ENCODE results near the gene TRMT10B. TPM values are rescaled to one million over a fixed set of nuclear protein-coding genes. Genes with fewer than 3 reads are reported as not detected.

The TRMT10B gene
- total RNA-seq, 5 donors from 2014 or later (not counting 1 experiment from before 2014, with no cell fraction given), result 17.8 to 25.6 (median 21.6) TPM

Other genes starting within 250 kb of the TRMT10B start
- 1 to 10 TPM; 2.9 to 5.0 (median 3.8) TPM for gene FBXO10, start 177.4 kb upstream of the TRMT10B start, total RNA-seq
- 10 to 100 TPM; 35.6 to 44.8 (median 42.1) TPM for gene TOMM5, start 161.2 kb upstream of the TRMT10B start, total RNA-seq
- gene FRMPD1, start 102.9 kb upstream of the TRMT10B start, total RNA-seq, result not detected
- gene EXOSC3, start 31.3 kb downstream of the TRMT10B start, total RNA-seq, result 10 to 100 TPM; 40.0 to 64.2 (median 59.2) TPM
- 10 to 100 TPM; 18.4 to 20.9 (median 19.2) TPM for gene DCAF10, start 47.0 kb downstream of the TRMT10B start, total RNA-seq
- gene SLC25A51, start 150.3 kb downstream of the TRMT10B start, total RNA-seq, result 10 to 100 TPM; 19.7 to 37.6 (median 32.4) TPM

Measured in T-cell (primary cell).